GM18873 (cell line): ENCODE results near the gene PAX6.

ENCODE experiments used
- ATAC-seq: cut with Tn5 transposase; IDR thresholded peaks from one replicate; pipeline ENCODE4 v1.9.1; 2021; ENCODE audit warnings: mild to moderate bottlenecking, moderate library complexity, moderate number of reproducible peaks; ENCODE audit not compliant: unreplicated experiment, low FRiP score

PAX6 gene

DNA sequence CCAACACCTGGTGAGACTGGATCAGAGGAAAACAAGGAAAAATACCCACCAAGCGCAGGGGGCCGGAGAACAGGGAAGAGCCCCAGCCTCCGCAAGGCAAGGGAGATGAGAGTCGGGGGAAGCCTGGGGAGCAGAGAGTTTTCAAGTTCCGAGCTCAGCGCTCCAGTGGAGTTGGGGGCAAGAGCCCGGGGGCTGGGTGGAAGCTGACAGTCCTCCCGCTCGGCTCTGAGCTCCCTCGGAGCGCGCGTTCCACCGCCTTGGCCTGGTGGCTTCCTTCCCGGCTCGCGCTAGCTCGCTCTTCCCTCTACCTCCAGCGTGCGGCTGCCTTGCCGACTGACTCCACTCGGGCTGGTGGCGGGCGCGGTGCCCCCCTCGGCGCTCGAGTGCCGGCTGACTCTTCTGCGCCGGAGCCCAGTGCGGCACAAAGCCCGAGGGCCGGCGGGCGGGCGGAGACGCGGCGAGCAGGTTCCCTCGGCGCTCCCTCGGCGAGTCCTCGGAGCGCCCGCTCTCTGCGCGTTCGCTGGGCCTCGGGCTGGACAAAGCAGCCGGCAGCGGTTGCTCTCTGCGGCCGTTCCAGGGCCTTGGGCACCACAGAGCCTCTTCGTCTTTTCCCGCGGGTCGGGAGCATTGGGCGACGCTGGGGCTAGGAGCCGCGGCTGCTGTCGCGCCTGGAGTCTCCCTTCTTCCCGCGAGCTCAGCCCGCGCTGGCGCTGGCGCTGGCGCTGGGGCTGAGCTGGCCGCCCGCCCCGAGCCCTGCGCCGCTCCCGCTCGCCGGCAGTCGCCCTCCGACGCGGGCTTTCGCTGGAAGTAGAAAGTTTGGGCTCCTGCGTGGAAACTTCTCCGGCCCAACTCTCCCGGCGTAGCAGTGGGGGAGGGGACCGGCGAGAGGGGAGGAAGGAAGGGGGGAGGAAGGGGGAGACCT is 1.0 kb downstream of the PAX6 start:
- ATAC-seq: no peak

DNA sequence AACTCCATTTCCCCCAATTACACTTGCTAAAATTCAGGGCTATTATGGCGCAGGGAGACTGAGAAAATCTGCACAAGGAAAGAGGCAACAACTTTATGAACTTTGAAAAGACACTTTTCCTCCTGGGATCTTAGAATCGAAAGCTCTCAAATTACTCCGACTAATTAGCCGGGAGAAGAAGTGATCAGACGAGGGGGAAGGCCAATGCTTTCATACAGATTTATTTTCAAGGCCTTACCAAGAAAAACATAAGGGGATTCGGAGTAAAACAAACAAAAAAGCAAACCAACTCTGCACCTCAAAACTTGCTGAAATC is 1.6 kb downstream of the PAX6 start:
- ATAC-seq: no peak

DNA sequence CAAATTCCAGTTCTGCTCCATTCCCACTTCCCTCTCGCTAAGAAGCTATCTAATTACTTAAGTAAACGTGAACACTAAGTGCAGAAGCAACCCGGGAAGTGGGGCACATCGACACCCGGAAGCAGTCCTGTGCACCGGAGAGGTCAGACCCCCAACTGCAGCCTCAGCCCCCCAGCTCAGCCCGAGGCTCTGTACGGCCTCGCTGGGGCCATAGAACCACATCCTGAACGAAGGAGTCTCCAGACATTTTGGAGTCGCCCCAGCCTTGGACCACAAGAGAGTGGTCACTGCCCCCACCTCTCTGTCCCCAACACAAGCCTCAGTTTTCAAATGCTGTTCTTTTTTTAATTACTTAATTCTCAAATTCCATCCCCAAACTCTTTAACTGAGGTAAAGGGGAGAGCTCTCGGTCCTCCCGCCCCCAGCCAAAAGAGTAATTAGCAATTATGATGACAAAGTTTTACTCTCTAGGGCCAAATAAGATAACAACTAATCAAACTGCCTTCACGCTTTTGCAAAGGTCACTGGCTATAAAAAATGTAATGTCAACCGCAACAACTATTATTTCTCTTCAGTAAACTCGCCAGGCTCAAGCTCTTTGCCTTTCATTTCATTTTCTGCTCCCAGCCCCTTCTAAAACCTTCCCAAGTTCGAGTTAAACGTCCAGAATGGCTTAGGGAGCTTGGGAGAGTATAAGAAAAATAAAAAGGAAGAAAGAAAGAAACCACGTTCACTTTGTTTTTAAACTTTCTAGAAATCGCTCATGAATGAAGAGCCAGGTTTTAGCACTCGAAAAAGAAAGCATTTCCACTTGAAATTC is 2.2 kb downstream of the PAX6 start:
- no peak for ATAC-seq

DNA sequence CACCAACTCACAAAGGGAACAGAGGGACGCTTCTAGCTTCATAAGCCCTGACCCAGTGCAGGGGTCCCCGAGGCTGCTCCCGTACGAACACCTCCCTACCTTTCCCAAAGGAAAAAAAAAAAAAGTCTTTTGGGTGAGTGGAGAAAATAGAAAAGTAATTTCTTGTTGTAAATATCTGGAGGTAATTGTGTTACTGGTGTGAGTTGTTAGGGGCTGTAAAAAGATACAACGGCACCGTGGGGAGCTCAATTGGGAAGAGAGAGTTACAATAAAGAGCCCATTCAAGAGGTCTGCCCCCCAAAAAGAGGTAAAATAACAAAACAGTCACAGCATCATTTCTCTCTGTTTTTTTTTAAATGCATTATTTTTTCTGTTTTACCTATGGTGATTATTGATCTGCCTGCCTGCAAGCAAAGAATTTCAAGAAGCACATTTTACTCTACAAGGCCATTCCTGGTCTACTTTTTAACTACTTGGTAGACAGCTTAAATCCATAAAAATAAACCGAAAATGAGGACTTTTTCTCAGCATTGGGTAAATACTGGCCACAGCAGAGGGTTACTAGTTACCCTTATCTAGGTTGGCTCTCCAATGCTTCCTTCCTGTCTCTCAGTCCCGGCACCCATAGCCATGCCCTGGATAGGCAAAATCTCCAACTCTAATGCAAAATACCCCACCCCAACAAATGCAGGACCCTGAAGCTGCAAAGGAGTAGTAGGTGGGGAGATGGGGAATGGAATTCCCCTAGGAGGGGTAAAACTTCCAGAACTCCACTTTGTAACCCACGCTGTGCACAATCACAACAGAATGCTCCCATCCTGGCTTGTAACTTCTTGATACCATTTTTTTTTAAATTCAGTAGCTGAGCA is 3.1 kb downstream of the PAX6 start:
- ATAC-seq: no peak

DNA sequence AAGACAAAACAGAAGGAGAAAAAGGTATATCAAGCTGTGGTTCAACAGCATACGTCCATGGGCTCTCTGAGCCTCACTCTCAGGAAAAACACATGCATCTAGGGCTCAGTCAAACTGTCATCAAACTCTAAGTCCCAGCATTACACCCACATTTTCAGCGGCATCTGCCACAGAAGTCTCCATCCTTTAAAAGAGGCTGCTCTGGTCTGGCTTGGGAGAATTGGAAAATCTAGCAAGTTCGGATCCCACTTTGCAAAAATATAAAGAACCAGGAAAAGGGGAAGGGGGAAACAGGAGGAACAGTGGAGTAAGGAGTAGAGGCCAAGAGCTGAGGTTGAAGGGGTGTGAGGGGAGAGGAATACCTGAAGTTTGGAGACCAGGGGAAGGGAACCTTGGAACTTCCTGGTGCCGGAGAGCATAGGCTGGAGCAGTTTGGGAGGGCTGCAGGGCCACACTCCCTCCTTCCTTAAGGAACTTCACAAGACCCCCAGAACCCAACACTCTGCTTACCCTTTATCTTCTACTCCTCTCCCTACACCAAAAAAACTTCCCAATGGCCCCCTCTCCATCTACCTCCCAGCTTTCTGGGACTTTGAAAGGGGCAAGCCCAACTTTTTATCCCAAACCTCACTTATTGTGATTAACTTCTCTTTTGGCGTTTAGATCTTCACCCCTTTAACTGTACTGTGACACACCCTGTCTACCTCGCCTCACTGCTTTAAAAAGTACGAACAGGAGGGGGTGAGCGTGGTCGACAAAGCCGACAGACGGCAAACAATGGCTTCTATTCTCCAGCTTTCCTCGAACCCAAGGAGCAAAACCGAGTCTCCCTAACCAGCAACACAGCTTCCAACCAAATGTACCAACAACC is 4.0 kb downstream of the PAX6 start:
- ATAC-seq: no peak

DNA sequence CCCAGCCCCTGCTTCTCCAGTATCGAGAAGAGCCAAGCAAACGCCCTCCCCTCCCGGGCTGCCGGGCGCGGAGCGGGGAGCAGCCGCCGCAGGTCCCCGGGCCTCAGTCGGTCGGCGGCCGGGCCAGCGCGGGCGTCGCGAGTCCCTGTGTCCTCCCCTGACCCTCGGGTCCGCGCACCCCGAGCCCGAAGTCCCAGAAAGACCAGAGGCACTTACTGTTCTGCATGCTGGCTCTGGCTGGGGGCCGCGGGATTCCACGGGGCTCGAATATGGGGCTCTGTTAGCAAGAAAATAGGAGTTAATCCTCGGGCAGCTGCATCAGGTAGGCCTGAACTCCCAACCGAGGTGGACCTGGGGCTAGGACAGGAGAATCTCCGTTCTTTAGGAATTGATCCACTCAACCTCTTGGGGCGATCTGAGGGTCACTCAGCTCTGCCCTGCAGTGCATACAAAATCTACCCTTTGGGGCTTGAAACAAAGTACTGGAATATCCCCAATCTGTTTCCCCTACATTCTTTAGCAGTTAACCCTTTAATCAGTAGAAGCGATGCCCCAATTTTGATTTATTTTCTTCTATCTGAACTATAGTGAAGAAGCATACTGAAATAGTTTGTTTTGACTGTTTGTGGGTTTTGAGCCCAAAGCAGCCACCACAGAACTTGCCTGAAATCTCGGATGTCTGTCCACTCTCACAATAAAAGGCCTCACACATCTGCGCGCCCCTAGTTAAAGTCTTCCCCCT is 4.8 kb downstream of the PAX6 start:
- ATAC-seq: no peak

DNA sequence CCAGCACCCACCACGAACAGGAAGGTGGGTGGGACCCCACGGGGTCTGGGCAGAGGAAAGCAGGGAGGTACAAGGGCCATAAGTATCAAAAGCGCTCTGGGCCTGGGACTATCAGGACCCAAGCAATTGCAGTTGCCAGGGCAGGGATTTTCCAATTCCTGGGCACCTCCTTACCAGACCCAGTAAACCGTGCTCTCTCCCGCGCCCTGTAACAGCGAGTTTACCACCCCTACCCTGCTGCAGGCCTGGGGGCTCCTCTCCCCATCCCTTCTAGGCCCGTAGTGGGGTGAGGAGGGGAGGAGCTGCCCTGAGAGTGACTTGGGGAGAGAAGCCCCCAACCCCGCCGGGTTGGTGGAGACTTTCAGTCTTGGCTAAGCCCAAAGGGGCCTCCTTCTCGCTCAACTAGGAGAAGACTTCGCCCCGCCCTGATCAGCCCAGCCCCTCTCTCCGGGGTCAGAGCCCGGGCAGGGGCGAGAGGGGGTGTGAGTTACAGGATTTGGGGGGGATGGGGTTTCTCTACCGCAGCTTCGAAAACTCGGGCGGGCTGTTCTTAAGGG is 5.4 kb downstream of the PAX6 start:
- no peak for ATAC-seq

DNA sequence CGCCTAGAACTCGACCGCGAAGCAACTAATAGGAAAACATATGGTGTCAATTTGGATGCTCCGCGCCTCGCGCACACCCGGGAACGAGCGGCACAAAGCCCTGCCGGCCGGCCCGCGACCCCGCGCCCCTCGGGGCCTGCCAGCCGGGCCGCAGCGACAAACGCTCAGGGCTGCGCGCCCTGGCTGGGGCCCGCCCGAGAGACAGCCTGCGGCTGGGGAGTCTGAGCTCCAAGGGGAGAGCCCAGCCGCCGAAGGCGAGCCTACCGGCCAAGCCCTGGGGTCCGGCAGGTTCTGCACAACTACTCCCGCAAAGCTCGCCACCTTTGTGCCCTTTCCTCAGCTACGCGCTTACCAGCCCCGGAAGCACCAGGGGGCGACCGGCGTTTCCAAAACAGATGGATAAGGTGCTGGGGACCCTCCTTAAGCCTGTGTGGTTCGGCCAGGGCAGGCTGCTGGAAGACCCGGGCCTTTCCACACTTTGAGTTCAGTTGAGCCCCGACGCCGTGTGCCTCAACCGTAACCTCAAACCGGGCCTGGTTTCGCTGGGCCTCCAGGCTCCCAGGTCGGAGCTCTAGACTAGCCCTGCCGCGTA is 6.0 kb downstream of the PAX6 start:
- no peak for ATAC-seq

DNA sequence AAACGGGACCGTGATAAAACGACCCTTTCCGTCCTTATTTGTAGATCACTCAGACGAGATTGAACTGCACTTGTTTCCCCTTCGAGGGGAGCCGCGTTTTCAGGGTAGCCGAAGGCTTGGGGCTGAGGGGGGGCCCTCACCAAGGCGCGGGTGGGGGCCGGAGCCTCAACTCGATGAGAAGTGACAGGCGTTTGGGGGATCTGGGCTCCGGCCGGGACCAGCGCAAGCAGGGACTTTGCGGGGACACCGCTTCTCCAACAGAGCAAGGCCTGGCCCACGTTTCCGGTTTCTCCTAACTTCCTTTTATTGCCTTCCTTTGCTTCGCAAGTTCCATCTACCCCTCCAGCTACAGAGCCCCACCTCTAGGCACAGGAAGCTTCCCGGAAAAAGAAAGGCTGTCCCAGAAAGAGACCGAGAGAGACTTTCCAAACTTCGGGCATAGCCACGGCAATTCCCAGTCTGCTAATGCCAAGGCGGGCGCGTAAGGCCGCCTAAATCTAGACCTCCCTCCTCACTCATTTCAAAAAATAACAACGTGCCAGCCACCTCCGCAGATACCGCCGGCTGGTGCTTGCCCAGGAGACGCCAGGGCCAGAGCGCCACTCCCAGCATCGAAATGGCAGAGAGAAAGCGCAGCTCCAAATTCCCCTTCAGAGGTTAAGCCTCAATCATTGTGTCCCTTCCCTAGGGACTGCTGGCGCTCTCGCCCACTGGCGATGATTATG is 6.6 kb downstream of the PAX6 start:
- no peak for ATAC-seq

DNA sequence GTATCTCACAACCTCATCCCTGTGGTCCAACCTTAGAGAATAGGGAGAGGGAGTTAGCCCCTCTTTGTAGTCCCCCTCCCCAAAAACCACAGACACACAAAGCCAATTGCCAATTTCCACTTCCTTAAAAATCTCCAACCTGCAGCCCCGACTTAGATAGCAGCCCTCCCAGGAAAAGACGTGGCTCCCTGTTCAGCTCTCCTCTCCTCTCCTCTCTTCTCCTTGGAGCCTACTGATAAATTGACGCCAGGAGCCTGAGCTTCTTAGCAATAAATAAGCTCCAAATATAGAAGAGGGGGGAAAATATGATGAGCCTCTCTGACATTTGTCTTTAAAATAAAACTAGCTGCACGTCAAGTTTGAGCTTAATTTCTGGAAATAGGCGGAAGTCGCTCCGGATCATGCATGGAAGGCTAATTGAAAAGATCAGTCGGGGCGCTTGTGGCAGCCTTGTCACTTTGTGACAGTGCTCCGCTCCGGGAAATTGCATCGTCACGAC is 7.3 kb downstream of the PAX6 start:
- no peak for ATAC-seq

DNA sequence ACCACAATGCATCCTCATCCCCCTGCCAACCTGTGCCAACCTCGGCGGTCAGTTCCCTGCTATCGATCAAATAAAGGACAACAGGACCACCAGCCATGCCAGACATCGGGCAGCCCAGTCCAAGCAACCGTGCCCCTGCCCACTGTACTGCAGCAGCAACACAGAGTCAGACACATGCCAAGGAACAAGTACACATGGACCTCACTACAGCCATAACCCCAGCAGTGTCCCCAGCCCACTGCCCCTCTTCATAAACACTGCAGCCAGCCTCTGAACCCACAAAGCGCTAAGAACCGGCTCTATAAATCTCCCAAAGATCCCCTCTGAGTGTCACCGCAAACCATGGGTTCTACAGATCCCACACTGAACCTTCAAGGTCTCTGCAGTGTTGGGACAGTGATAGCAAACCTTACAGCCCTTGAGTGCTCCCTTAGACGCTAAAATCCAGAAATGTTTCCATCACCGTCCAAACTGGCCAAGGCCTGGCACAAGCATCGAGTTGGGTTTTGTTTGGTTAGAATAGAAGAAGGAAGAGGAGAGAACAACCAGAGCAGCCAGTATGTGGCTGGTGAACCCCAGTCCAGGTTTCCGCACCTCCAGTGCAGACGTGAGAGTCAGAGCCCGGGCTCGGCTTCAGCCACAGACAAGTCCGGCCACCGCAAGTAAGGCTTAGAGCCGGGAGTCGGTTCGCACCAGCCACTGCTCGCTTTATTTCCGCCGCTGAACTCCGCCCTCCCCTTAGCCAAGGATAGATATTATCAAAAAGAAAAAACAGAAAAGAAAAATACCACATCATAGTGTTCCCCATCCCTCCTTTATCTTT is 7.9 kb downstream of the PAX6 start:
- ATAC-seq: no peak

DNA sequence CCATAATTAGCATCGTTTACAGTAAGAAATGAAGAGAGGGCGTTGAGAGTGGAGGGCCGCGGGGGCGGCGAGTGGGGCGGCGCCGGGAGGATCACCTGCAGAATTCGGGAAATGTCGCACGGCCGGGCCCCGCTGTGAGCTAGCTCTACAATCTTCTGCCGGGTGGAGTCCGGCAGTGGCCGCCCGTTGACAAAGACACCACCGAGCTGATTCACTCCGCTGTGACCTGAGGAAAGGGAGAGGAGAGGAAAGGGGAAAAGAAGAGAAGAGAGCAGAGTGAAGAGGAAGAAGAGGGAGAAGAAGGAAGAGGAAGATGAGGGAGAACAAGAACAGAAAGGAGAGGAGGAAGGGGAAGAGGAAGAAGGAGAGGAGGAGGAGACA is 8.5 kb downstream of the PAX6 start:
- no peak for ATAC-seq

DNA sequence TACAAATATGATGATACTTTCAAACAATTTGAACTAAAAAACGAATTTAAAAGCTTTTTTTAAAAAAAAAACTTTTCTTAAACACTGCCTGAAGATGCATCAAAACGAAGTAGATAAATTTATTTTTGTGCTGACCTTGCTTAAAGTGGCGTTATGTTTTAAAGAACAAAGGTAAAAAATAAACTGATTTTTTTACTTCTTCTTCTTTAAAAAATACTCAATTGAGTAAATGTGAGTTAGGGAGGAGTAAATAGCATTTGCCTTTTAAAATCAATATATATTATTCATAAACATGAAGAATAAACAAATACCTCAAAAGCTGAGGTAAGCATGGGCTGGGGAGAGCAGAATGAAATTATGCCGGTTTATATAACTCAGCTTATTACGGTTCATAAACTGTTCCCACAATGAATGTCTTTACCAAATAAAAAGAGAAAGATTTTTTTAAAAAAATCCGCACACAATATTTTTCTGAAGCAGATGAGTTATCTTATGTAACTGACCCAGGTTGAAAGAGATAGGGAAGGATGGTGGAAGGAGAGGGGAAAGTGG is 9.0 kb downstream of the PAX6 start:
- no peak for ATAC-seq

DNA sequence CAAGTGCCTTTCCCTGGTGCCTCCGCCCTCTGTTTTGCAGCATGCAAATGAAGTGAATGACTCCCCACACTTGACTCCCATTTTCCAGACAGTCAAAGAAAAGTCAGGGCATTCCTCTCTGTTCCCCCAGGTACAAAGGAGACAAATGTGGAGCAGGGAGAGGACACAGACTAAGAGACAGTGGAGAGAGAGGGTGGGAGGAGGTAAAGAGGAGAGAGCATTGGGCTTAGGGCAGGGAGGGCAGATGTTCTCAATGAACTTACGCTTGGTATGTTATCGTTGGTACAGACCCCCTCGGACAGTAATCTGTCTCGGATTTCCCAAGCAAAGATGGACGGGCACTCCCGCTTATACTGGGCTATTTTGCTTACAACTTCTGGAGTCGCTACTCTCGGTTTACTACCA is 9.8 kb downstream of the PAX6 start:
- ATAC-seq: no peak

DNA sequence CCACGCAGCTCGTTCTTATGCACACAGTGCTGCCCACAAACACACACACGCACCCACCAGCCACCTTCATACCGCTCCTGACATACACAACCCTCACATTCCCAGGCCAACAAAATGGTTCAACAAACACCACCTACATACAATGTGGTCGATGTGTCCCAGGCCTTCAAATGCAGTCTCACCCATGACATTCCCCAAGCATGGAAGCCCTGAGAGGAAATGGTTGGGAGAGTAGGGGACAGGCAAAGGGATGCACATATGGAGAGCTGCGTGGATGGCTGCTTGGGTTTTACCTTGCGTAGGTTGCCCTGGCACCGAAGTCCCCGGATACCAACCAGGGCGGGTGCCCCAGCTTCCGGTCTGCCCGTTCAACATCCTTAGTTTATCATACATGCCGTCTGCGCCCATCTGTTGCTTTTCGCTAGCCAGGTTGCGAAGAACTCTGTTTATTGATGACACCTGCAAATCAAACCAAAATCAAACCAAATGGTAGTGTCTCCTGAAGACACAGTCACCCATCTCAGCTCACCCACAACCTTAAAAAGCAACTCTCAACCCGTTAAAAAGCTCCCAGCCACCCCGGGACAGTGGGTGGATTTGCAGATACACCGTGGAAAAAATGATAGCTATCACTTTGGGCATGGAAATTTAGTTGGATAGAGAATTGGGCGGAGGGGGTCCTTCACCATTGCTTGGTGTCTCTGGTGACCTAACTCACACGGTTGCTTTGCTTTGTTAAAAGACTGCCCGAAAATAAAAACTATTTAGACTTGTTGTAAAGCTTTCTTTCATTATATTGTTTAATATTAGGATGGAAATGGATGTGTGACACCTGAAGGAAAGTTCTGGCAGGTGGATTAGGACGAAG is 10.5 kb downstream of the PAX6 start:
- no peak for ATAC-seq
